Stimulated activated CD8-positive, alpha-beta memory T cell treated with anti-CD3 and anti-CD28 coated beads, Interleukin-12 subunit alpha, Interleukin-12 subunit beta, amount 100 ng/mL, for 1 hour (primary cell): ENCODE measurements around the gene SAMD13.
"Not testable (repeated sequence)": the region's sequence is repeated elsewhere in the genome, so short reads cannot be mapped to it uniquely, and the experiment has no call there.

Experiments
- DNase-seq: peaks from one replicate; pipeline ENCODE4 v3.0.0-alpha.2; 2020; ENCODE audit warnings: low read depth

The SAMD13 gene

DNA sequence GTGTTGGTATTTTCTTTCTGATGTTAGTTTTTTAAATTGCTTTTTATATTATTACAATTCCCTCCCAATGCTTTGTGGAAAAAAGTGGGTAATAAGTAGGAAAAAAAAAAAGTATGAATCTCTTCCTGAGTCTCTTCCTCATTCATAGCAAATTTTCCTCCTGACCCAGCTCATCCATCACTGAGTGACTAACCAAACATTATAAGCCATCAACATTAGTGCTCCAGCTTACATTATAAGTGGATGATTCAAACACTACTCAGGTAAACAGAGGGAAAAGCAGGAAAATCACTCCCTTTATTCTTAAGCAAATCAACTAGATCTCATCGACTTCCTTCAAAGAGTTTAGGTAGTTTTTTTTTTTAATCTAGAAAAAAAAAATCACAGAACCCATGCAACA lies 15.4 kb upstream of the SAMD13 start:
- no peak for DNase-seq

GRCh38 chr1:84287389-84287788 lies 14.1 kb upstream of the SAMD13 start:
- not testable (repeated sequence) for DNase-seq

DNA sequence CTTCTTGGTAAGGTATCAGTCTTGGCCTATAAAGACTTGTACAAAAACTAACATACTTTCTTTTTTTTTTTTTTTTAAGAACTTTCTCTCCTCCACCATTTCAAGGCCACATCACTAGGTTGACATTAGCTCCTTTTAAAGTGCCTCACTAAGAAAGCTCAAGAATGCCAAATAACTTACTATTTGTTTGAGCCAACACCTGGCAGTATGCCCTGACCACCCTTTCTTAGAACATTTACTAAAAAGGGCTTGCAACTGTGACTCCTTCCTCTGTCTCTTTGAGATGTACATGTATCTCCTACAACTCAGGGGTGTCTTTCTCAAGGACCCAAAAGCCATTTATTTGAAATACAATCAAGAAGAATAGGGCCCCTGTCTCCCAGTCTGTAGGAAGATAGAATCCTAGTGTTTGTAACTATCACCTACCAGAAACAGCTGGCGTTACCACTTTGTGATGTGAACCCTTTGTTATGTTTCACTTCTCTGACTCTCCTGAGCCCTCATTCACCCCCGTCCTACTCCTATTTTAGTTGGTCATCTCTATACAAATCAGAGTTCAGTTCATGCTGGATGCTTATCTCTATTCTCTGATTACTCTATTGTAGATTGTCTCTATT lies 12.2 kb upstream of the SAMD13 start:
- no peak for DNase-seq

DNA sequence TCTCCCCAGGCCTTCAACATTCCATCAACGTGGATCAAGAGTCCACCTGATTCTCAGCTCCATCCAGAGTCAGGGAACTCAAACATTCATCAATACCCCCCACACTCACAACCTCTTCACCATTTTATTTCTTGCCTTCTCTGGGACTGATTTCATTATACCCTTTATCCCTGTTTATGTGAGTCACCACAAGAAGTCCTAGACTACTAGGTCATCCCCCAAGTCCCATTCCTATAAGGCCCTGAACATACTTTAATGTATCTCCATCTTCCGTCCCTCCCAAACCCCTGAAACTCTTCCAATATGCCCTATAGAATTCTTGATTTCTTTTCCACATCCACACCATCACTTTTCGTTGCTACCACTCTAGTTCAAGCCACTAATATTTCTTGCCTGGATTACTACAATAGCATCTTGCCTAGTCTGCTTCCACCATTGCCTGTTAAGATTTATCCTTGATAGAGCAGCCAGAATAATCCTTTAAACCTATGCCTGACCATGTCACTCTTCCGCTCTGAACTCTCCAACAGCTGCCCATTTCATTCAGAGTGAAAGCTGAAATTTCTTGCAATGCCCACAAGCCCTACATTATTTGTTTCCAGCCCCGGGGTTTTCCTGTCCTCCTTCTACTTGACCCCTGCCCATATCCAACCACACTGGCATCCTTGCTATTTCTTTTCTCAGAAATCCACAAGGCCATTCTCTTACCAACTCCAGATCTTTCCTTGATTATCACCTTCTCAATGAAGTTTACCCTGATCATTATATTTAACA lies 9.4 kb upstream of the SAMD13 start:
- DNase-seq, result no peak

GRCh38 chr1:84293766-84294165 lies 7.7 kb upstream of the SAMD13 start:
- DNase-seq, result no peak

- DNase-seq, result no peak
Observed at GRCh38 chr1:84294751-84295150, 6.8 kb upstream of the SAMD13 start.

- no peak for DNase-seq
Observed at GRCh38 chr1:84297546-84298244, 3.8 kb upstream of the SAMD13 start.

GRCh38 chr1:84298328-84298683 lies 3.2 kb upstream of the SAMD13 start:
- DNase-seq, result no peak

- DNase-seq, result no peak
Observed at GRCh38 chr1:84298684-84299535, 2.6 kb upstream of the SAMD13 start.

- no peak for DNase-seq
Observed at GRCh38 chr1:84299536-84300170, 1.9 kb upstream of the SAMD13 start.

- DNase-seq, result no peak
Observed at GRCh38 chr1:84300501-84300900, 1.0 kb upstream of the SAMD13 start.

DNA sequence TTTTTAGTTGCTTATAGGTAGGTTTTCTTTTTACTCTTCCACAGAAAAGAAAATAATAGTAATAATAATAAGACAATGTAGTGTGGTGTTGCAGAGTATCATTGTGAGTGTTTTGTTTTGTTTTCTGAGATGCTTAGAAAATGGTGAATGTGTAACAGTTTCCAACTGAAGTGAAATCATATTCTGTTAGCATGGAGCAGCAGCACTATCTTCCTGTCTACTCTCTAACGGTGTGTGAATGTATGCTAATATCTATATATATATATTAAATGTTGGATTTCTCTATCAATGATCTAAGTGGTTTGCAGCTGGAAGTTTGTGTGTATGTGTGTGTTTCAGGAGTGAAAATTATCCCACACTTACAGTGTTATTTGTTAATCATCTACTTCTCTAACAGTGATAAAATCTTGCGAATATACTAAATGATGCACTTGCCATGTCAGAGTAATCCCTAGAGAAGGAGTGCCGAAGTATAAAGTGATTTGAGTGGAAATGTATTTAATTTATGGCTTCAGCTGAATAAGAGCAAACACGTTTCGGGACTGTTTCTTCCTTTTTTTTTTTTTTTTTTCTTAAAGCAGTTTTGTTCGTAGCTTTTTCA lies 377 bp downstream of the SAMD13 start:
- no peak for DNase-seq

DNA sequence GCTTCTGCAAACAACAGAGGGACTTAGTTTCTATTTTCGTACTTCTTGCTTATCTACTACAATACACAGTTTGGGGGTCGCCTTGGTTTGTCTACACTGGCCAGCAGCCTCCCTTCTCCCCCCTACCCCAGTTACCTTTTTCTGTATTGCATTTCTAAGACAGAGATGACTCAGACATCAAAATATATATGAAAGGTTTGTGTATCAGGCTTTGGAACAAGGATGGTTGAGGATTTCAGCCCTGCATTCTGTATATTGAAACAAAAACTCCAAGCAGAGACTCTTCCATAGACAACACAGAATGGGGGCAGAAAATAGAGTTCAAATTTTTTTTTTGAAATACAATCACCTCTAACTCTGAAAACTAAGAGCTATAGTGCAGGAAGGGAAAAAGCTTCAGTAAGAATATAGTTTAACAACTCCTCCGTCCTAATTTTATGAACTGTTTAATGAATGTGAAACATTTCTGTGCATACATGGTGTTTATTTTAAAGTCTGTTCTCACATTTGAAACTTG lies 1.9 kb downstream of the SAMD13 start:
- no peak for DNase-seq

DNA sequence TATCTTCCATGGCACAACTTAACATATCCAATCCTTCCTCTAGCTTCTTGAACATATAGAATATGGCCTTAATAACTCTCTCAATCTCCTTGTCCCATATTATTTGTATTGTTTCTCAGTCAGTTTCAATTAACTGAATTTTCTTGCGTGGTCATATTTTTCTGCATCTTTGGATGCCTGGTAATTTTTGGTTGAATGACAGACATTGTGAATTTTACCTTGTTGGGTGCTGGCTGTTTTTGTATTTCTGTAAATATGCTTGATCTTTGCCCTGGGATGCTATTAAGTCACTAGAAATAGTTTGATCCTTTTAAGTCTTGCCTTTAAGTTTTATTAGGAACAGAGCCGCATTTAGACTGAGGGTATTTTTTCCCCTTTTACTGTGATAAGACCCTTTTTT lies 5.9 kb downstream of the SAMD13 start:
- DNase-seq, result no peak

GRCh38 chr1:84311296-84311695 lies 9.8 kb downstream of the SAMD13 start:
- DNase-seq, result no peak

- no peak for DNase-seq
Observed at GRCh38 chr1:84319662-84320061, 18.2 kb downstream of the SAMD13 start.

GRCh38 chr1:84327830-84328229 lies 26.3 kb downstream of the SAMD13 start:
- no peak for DNase-seq

DNA sequence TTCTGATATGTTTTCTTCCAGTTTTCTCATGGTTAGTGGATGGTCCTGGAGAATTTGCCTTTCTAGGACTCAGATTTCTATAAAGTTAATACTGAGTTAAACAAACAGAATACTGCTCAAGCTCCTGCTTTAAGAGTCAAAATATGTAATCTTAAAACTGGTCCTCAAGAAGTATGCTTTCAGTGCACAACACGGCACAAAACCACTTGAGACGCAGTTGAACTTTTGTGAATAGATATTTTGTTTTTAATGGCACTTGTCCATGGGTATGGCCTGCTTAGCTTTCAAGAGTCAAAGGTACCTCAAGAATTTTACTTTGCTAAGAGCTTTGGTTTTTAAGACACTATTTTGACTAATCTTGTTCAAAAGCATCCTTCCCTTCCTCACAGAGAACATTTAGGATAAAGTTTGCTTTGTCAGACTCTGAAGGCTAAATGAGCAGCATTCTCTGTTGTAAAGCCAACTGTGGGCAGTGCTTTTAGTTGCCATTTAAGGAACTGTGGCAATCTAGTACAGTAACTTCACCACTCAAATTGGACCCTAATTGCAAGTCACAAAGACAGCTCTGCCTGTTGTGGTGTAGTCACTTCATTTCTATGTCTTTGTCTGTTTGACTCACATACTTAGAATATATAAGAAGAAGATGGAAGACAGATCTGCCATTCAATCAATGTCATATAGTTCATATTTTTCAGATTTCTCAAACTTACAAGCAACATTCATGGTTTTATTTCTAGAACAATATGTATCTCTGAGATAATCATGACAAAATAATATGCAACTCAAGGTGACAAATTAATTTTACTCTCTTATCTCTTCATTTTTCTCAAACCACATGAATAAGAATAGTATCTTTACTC lies 28.8 kb downstream of the SAMD13 start:
- no peak for DNase-seq

GRCh38 chr1:84339503-84339902 lies 38.0 kb downstream of the SAMD13 start:
- no peak for DNase-seq

DNA sequence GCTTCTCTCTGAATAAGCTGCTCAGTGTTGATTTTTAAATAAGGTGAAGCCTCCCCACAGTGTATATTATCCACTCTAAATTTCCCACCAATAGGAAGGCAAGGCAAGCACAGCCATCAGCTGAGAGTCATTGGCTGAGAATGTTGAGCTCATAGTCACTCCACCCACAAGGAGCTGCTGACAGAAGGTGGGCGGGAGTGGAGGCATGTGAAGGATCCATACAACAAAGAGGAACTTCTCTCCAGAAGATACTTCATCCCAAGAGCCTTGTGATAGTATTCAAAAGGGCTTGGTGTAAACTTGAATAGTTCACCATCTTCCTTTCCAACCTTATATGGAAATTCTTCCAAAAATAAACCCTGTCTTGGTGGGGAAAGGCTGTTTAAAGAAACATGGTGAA lies 42.8 kb downstream of the SAMD13 start:
- no peak for DNase-seq
